Upper lobe of left lung (tissue), 6 donors: Measurements from ENCODE around the gene TMEM256. TPM values are rescaled to one million over a fixed set of nuclear protein-coding genes. Genes with fewer than 3 reads are reported as not detected.

ENCODE experiments used
- ATAC-seq, 2 donors: fragments of 200-7000 bp; cut with Tn5 transposase; one replicate each; pipeline ENCODE4 v1.9.1; 2022; ENCODE audit warnings: mild to moderate bottlenecking in 2 of 2, moderate library complexity in 2 of 2; ENCODE audit not compliant: low FRiP score in 2 of 2
- DNase-seq, 2 donors: peaks; one replicate each; pipeline ENCODE4 v3.0.0-alpha.2; 2019 to 2020
- H3K27ac ChIP-seq, 4 donors: fragments of 200-600 bp; sonication (generic); one replicate each; pipeline ENCODE4 v1.5.1; 2016 to 2019
- H3K27me3 ChIP-seq, 4 donors: fragments of 200-600 bp; sonication (generic); one replicate each; pipeline ENCODE4 v1.5.1; 2017 to 2019
- H3K36me3 ChIP-seq, 4 donors: fragments of 200-600 bp; sonication (generic); one replicate each; pipeline ENCODE4 v1.5.1; 2016 to 2019
- H3K4me1 ChIP-seq, 4 donors: fragments of 200-600 bp; sonication (generic); one replicate each; pipeline ENCODE4 v1.5.1; 2018 to 2019
- H3K4me3 ChIP-seq, 4 donors: fragments of 200-600 bp; sonication (generic); one replicate each; pipeline ENCODE4 v1.5.1; 2017 to 2019; ENCODE audit warnings: mild to moderate bottlenecking in 2 of 4, moderate library complexity in 1 of 4
- H3K9me3 ChIP-seq, 4 donors: fragments of 200-600 bp; sonication (generic); one replicate each; pipeline ENCODE4 v1.5.1; 2018 to 2019
- CTCF ChIP-seq, 6 experiments: fragments of 450-650 bp in 4 of 6; fragments of 200-600 bp in 2 of 6; sonication (generic) in 2 of 6; IDR thresholded peaks; one replicate each; pipeline ENCODE4 v1.5.1; 2016 to 2019; ENCODE audit warnings: antibody characterized with exemption in 6 of 6
- EP300 ChIP-seq, 4 donors: sonication (generic); formaldehyde crosslinking; IDR thresholded peaks; one replicate each; pipeline ENCODE4 v1.5.1; 2017; ENCODE audit warnings: antibody characterized with exemption in 4 of 4, control low read depth in 2 of 4
- POLR2A ChIP-seq, 4 donors: fragments of 450-650 bp; IDR thresholded peaks; one replicate each; pipeline ENCODE4 v1.5.1; 2016 to 2017; ENCODE audit warnings: antibody characterized with exemption in 4 of 4, mild to moderate bottlenecking in 2 of 4
- POLR2AphosphoS5 ChIP-seq, 2 donors: sonication (generic); formaldehyde crosslinking; IDR thresholded peaks; one replicate each; pipeline ENCODE4 v1.5.1; 2017; ENCODE audit warnings: antibody characterized with exemption in 2 of 2
- WGBS, 2 donors: methylation state at CpG; one replicate each; pipeline ENCODE4 v1.1.5; 2017 to 2018; 5-methylcytosine and 5-hydroxymethylcytosine counted together
- total RNA-seq, 6 donors: library from RNA; depleted of rRNA in 4 of 6; stranded (reverse); fragments of >200 nt in 4 of 6; gene quantifications; one replicate each; pipeline versions ENCODE4 v1.1.0 to v1.2.1, GENCODE V29; 2016 to 2021
- donor health status: DM: no; HTN: no; CAD: no; lungs with moderate emphysema.
- donor health status: DM: no; HTN: yes; CAD: no; lungs with severe emphysema.

Gene TMEM256
- total RNA-seq, 6 donors from 2014 or later: 21.6 to 65.0 (median 52.6) TPM

GRCh38 chr17:7404737-7405349 is 946 bp upstream of the TMEM256 start:
- DNase-seq (peak; percentile 32 to 94), ATAC-seq (peak; percentile 32 to 75)
- no peak for TF ChIP-seq CTCF (IDR thresholded peaks at IDR 0.05)
- peak in 1 of 2 donors; percentile 9 for TF ChIP-seq POLR2AphosphoS5 (IDR thresholded peaks at IDR 0.05)
- no peak for TF ChIP-seq EP300 (IDR thresholded peaks at IDR 0.05)
- peak in 2 of 4 donors; percentile 28 to 42 for TF ChIP-seq POLR2A (IDR thresholded peaks at IDR 0.05)
- Histone ChIP-seq H3K27ac (peak overlapping the region; percentile 81 to 90 (median 89)), H3K9me3 (no peaks in the 10 kb centered on the region), H3K27me3 (no peaks in the 10 kb centered on the region), H3K4me1 (peaks cover 20 to 31% (median 25%) of the 10 kb centered on the region in 4 donors), H3K4me3 (peak overlapping the region; percentile 57 to 94 (median 74)), H3K36me3 (peaks cover 0 to 8% (median 0%) of the 10 kb centered on the region in 4 donors)
- WGBS, 2 donors: 0 to 7% methylated on average over 3 to 14 of the region's 65 CpGs

- Histone ChIP-seq H3K9me3 (no peaks in the 10 kb centered on the region), H3K36me3 (no peaks in the 10 kb centered on the region), H3K4me3 (peak overlapping the region; percentile 67 to 94 (median 78)), H3K4me1 (peaks cover 20 to 31% (median 25%) of the 10 kb centered on the region in 4 donors), H3K27me3 (no peaks in the 10 kb centered on the region), H3K27ac (peak overlapping the region; percentile 81 to 90 (median 89))
- DNase-seq (no peak), ATAC-seq (peak; percentile 73 to 77)
- WGBS, 2 donors: 0 to 1% methylated on average over 2 to 13 of the region's 13 CpGs
- no peak for TF ChIP-seq CTCF (IDR thresholded peaks at IDR 0.05)
- TF ChIP-seq POLR2AphosphoS5 (IDR thresholded peaks at IDR 0.05): no peak
- TF ChIP-seq POLR2A (IDR thresholded peaks at IDR 0.05): no peak
- TF ChIP-seq EP300 (IDR thresholded peaks at IDR 0.05): no peak
Observed at GRCh38 chr17:7403727-7403976, 245 bp downstream of the TMEM256 start.

GRCh38 chr17:7403043-7403726 is 712 bp downstream of the TMEM256 start:
- H3K4me3 ChIP-seq: peak overlapping the region; percentile 67 to 94 (median 78)
- H3K27ac ChIP-seq: peak overlapping the region; percentile 81 to 90 (median 89)
- DNase-seq: peak; percentile 56 to 89
- 14 to 16% methylated on average over 13 to 16 of the region's 16 CpGs for WGBS, 2 donors
- H3K9me3 ChIP-seq: no peaks in the 10 kb centered on the region
- TF ChIP-seq POLR2AphosphoS5 (IDR thresholded peaks at IDR 0.05): no peak
- no peak for TF ChIP-seq POLR2A (IDR thresholded peaks at IDR 0.05)
- TF ChIP-seq CTCF (IDR thresholded peaks at IDR 0.05): no peak
- TF ChIP-seq EP300 (IDR thresholded peaks at IDR 0.05): no peak
- ATAC-seq: peak in 1 of 2 donors; percentile 29
- H3K36me3 ChIP-seq: no peaks in the 10 kb centered on the region
- no peaks in the 10 kb centered on the region for H3K27me3 ChIP-seq
- H3K4me1 ChIP-seq: peaks cover 20 to 31% (median 25%) of the 10 kb centered on the region in 4 donors

- no peak for ATAC-seq
- Histone ChIP-seq H3K4me3 (no peak overlapping the region), H3K36me3 (no peaks in the 10 kb centered on the region), H3K27ac (no peak overlapping the region), H3K9me3 (no peaks in the 10 kb centered on the region), H3K27me3 (no peaks in the 10 kb centered on the region), H3K4me1 (peaks cover 20 to 31% (median 24%) of the 10 kb centered on the region in 4 donors)
- WGBS, 2 donors: 80 to 91% methylated on average over 2 of the region's 2 CpGs
- TF ChIP-seq CTCF (IDR thresholded peaks at IDR 0.05): no peak
- TF ChIP-seq POLR2A (IDR thresholded peaks at IDR 0.05): no peak
- no peak for TF ChIP-seq EP300 (IDR thresholded peaks at IDR 0.05)
- TF ChIP-seq POLR2AphosphoS5 (IDR thresholded peaks at IDR 0.05): no peak
- no peak for DNase-seq
Observed at GRCh38 chr17:7398612-7399011, 5.3 kb downstream of the TMEM256 start.
